GM19438 (cell line): ENCODE measurements around the gene HUWE1.

Source experiments
- ATAC-seq: cut with Tn5 transposase; IDR thresholded peaks from one replicate; pipeline ENCODE4 v1.9.1; 2021; ENCODE audit warnings: low read depth; ENCODE audit not compliant: unreplicated experiment

HUWE1 gene

GRCh38 chrX:53685711-53686110 lies 808 bp downstream of the HUWE1 start:
- no peak for ATAC-seq

GRCh38 chrX:53684415-53685192 lies 1.9 kb downstream of the HUWE1 start:
- peak; percentile 57 for ATAC-seq

- peak; percentile 55 for ATAC-seq
Measured at GRCh38 chrX:53683556-53684414, 2.7 kb downstream of the HUWE1 start.

- ATAC-seq, result no peak
Measured at GRCh38 chrX:53682885-53683555, 3.5 kb downstream of the HUWE1 start.

- no peak for ATAC-seq
Measured at GRCh38 chrX:53681661-53682060, 4.9 kb downstream of the HUWE1 start.

- no peak for ATAC-seq
Measured at GRCh38 chrX:53678667-53679066, 7.9 kb downstream of the HUWE1 start.

GRCh38 chrX:53677286-53677685 lies 9.2 kb downstream of the HUWE1 start:
- ATAC-seq, result no peak

- ATAC-seq, result no peak
Measured at GRCh38 chrX:53674581-53674980, 11.9 kb downstream of the HUWE1 start.

- ATAC-seq, result no peak
Measured at GRCh38 chrX:53669258-53669657, 17.3 kb downstream of the HUWE1 start.

- ATAC-seq, result no peak
Measured at GRCh38 chrX:53666171-53666570, 20.3 kb downstream of the HUWE1 start.

- no peak for ATAC-seq
Measured at GRCh38 chrX:53660004-53660403, 26.5 kb downstream of the HUWE1 start.

- no peak for ATAC-seq
Measured at GRCh38 chrX:53659039-53659438, 27.5 kb downstream of the HUWE1 start.

GRCh38 chrX:53656845-53657244 lies 29.7 kb downstream of the HUWE1 start:
- no peak for ATAC-seq

GRCh38 chrX:53654376-53654775 lies 32.1 kb downstream of the HUWE1 start:
- ATAC-seq, result no peak

- ATAC-seq, result no peak
Measured at GRCh38 chrX:53644751-53645150, 41.8 kb downstream of the HUWE1 start.

GRCh38 chrX:53642337-53642736 lies 44.2 kb downstream of the HUWE1 start:
- ATAC-seq, result no peak

GRCh38 chrX:53639257-53639656 lies 47.3 kb downstream of the HUWE1 start:
- ATAC-seq, result no peak

- ATAC-seq, result no peak
Measured at GRCh38 chrX:53637479-53637878, 49.0 kb downstream of the HUWE1 start.

- ATAC-seq, result no peak
Measured at GRCh38 chrX:53631156-53631555, 55.4 kb downstream of the HUWE1 start.

GRCh38 chrX:53630261-53630660 lies 56.3 kb downstream of the HUWE1 start:
- no peak for ATAC-seq

GRCh38 chrX:53622431-53622830 lies 64.1 kb downstream of the HUWE1 start:
- ATAC-seq, result no peak
